AG20443 (cell line): Measurements from ENCODE around the gene IFI27L2.

Experiments
- DNase-seq: peaks from one replicate; pipeline ENCODE4 v3.0.0; 2012; ENCODE audit warnings: low spot score, mixed read lengths

The IFI27L2 gene

DNA sequence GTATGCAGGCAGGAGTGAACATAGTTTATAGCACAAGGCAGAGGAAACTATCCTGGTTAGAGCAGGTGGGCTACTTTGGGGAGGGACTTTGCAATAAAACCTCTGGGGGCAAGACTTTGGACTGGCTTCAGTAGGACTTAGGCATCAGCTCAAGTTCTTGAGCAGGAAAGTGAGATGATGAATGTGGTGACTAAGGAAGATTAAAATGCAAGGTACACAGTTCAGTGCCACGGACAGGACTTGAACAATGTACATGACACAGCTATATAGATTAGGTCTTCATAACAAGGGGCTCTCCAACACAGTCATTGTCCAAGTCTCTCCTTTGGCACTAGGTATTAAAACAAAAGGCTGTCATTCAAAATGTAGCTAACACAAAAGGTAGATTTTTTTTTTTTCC is 23.3 kb upstream of the IFI27L2 start:
- DNase-seq, result no peak

DNA sequence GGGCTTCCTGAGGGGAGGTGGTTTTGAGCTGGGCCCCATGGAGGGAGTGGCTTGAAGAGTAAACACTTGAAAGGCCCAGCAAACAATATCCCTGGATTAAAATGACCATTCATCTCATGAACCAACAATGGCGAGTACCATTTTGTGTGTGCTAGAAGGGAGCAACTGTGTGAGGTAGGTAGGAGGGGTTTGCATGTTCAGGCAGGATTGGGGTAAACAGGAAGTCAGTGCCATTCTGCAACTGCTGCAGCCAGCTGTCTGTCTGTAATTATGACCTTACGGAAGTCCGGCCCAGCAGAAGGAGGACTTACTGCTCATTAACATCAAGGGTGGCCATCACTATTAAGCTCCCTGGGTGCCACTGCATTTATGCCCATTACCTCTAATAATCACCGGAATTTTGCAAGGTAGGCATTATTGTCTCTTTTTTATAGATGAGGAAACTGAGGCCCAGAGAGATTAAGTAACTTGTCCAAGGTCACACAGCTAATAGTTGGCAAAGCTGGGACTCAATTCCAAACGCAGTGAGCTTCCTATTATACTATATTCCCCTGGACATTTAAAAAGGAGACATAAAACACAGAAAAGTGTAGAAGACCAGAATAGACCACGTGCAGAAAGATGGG is 16.6 kb upstream of the IFI27L2 start:
- DNase-seq, result no peak

DNA sequence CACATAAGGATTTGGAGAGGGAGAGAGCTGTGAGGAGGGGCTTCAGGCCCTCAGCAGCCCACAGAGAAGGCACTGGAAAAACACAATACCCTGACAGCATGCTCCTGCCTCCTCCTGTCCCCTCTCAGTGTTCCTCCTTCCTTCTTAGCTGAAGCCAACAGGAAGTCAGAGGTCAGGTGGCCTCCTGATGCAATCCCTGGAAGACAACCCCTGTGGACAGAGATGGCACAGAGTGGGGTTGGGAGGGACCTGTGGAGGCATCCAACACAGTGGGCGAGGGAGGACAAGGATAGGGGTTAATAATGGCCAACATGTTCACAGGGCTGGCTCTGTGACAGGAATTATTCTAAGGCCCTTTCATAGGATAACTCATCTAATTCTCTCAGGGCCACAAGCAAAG is 15.4 kb upstream of the IFI27L2 start:
- DNase-seq, result no peak

DNA sequence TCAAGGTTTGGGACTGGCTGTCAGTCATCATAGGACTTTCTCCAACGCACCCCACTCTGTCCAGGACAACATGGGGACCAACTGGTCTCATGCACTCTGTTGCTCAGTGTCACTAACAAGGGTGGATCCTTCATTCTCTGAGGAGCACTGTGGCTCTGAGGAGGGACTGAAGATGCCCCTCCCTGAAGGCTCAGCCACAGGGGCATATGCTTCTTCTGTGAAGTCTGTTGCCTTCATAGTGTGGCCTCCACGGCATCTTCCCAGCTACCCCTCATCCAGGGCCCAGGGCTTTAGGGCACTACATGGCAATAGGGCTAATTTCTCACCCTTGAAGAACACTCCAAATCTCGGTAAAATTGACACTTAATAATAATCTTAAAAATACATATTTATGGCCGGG is 14.3 kb upstream of the IFI27L2 start:
- DNase-seq, result no peak

DNA sequence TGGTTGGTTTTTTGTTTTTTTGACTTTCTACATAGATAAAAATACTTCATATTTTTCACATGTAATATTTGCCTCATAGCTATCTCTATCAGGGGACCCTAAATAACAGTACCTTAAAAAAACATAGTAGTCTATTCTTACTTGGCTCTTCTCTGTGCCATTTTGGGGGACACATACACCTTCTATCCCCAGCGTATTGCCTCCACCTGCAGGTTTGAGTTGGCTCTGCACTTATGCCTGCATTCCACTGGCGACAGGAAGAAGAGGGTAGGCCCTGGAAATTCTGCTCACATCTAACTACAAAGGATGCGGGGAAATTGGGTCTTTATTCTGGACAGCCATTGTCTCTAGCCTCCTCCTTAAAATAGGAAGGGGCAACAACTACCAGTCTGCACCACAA is 13.8 kb upstream of the IFI27L2 start:
- no peak for DNase-seq

DNA sequence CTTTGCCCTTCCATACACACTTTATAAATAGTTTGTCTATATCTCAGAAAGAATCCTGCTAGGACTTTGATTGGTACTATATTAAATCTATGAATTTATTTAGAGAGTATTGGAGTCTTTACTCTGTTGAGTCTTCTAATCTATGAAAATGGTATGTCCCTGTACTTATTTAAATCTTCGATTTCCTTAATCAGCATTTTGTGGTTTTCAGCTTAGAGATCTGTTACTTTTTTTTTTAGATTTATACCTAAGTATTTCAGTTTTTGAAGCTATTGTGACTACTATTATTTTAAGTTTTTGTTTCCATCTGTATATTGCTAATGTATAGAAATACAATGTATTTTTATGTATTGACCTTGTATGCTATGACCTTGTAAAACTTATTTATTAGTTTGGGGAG is 13.4 kb upstream of the IFI27L2 start:
- DNase-seq, result no peak

DNA sequence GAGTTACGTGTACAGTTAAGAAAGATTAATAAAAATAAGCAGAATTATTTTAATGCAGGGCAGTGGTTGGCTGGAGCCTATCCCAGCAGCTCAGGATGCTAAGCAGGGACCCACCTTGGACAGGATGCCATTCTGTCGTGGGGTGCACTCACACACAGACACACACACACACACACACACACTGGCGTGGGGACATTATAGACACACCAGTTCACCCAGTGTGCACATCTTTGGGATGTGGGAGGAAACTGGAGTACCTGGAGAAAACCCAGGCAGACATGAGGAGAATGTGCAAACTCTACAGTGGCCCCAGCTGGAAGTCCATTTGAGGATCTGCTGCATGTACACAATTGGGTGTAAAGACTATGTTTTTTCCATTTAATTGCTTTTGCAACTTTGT is 12.8 kb upstream of the IFI27L2 start:
- no peak for DNase-seq

DNA sequence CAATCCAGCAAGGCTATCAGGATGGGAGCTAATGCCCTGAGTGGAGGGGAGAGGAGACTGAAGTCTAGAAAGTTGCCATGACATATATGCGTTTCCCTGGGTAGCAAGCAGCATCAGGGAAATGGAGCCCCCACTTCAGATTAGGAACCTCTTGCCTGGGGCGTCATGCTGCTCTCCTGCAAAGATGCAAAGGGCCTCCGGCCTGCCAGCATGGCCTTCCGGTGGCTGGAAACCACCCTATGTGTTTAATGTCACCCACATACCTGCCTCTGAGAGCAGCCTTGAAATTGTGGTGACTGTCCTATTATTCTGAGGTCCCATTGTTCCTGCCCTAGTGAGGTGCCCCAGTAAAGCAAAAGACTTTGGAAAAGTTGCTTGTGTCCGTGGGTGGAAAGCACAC is 10.0 kb upstream of the IFI27L2 start:
- no peak for DNase-seq

DNA sequence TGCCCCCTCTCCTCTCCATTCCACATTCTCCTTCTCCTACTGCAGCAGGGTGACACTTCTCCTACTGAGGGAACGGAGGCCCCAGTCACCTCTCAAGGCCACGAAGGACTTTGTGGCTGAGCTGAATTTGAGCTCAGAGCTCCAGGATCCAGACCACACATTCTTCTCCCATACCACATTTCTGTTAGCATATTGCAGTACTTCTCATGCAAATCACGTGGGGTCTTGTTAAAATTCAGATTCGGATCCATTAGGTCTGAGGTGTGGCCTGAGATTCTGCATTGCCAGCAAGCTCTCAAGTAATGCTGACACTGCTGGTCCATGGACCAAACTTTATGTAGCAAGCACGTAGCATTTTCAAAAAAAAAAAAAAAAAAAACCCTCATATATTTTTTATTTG is 9.6 kb upstream of the IFI27L2 start:
- no peak for DNase-seq

DNA sequence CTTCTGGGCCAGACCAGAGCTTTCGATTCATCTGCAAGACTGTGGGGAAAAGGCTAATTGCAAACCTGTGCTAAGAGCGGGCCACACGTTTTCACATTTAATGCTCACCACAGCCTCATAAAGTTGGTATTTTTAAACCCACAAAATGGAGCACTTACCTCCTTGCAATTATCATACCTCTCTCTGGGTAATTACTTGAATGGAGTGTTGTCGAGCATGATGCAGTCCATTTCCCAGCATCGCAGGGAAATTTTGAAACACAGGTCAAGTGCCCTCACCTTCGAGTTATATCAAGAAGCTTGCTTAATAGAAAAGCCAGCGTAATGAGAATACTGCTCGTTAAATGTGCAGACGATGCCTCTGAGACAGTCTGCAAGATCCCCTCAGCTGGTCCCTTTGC is 8.8 kb upstream of the IFI27L2 start:
- DNase-seq, result no peak

DNA sequence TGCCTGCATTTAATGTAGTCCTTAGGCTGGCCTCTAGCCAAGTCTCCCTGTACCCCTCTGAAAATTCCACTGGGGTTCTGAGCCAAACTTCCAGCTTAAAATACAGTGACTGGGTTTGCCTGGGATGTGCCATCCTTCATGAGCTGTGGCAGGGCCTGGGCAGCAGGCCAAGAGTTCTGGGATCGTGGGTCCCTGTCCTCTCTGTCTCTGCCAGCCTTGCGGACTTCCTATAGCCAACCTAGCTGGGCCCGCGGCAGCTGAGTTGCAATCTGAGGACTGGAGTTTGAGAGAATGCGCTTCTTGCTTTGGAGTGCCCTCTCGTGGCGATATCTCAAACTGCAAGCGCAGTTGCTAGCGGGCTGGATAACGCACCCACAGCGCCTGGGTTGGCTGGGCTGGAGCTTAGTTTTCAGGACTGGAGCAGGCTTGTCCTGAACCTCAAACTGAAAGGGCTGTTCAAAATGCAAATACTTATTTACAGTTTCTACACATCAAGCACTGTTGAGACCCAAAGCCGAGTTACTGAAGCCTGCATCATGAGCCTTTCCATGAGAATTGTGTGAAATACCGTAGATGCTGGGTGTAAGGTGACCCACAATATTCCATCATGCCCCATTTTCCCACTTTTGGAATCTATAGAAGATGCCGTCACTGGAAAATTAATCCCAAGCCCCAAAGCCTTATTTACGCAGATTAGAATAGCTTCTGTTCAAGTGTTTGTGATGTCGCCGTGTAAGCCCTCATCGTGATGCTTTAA is 7.3 kb upstream of the IFI27L2 start:
- peak; percentile 89 for DNase-seq

DNA sequence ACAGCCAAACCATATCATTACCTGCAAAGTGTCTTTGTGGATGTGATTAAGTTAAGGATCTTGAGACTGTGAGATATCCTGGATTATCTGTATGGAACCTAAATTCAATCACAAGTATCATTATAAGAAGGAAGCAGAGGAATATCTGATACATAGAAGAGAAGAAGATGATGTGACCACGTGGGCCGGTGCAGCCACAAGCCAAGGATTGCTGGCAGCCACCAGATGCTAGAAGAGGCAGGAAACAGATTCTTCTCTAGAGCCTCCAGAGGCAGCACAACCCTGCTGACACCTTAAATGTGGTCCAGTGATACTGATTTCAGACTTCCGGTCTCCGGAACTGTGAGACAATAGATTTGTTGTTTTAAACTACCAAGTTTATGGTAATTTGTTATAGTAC is 6.1 kb upstream of the IFI27L2 start:
- no peak for DNase-seq

DNA sequence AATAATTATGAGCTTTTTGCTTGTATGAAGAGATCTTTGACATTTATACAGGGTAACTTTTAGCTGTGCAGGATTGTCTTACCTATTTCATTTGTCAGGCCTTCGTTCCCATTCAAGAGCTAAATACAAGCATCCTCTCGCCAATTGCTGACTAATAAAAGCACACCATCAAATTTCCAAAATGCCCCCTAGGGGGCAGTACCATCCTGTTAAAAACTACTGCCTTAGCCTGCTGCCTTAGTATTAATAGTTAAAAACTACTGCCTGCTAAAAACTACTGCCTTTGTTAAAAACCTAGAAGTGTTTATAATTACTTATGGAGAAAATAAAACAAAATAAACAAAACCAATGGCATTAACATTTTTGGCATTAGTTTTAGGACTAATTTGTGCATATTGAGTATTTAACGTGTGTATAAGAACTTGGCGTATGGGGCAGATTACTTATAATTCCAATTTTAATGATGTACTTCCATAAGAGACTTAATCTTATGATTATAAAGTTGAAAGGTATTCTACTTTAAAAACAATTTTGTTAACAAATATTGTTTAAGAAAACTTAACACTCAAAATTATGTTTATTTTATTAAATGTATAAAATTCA is 3.0 kb upstream of the IFI27L2 start:
- DNase-seq, result peak; percentile 61

DNA sequence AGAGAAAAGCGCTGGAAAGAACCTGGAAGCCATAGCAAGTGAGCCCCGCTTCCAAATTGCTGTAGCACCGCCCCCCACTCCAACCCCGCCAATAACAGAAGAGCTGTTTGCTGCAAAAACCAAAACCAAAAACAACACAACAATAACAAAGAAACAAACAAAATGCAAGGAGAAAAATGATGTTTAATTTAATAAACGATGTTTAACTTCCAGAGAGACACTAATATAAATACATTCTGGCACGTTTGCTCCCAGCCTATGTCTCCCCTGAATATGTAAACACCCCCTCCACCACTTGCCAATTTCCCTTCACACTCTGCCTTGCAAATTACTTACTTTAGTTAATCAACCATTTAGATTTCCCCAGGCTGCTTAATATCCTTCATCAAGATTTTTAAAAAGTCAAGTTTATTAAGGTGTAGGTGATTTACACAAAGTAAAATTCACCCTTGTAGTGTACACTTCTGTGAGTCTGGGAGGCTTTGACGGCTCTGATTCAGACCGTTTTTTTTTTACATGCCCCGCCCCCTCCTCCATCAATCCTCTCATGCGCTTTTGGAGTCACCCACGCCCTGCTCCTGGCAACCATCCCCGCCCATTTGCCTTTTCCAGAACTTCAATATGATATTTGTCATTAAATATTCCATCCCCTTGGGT is 482 bp upstream of the IFI27L2 start:
- DNase-seq, result peak; percentile 67

DNA sequence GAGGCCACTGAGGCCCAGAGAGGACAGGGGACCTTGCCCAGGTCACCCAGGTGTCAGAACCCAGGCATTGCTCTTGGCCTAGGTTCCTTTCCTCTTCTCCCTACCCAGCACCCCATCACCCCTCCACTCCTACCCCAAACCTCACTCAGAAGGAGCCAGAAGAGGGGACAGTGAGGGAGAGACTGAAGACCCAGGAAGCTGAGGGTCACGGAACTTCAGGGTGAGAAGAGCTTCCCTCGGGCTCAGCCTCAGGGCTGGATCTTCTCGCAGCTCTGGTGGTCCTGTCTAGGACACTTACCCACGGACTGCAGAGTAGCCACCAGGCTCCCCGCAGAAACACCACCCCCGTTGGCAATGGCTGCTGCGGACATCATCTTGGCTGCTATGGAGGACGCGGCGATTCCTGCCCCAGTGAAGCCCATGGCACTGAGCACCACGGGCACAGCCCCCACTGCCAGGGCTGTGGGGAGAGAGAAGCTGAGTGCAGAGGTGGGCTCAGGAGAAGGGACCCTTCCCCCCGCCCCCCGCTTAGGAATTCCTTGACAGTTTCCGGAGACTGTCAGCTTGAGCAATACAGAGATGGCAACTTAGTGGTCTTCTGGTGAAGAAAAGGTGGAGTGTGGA is 1.1 kb downstream of the IFI27L2 start:
- no peak for DNase-seq

DNA sequence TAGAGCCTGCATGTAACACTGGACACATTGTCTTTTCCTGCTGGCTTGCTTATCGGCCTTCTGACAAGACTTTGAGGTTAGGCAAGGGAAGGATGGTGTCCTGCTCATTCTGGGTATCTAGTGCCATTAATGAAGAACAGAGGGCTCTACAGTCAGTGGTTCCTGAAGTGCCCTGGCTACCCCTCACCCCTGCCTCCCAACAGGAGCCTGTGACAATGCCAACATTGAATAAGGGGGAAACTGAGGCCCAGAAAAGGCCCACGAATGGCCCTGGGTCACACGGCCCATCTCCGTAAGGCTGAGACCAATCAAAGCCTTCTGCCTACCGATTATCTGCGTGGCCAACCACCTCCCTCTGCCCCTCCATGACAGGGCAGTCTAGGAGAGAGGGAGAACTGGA is 2.1 kb downstream of the IFI27L2 start:
- no peak for DNase-seq

DNA sequence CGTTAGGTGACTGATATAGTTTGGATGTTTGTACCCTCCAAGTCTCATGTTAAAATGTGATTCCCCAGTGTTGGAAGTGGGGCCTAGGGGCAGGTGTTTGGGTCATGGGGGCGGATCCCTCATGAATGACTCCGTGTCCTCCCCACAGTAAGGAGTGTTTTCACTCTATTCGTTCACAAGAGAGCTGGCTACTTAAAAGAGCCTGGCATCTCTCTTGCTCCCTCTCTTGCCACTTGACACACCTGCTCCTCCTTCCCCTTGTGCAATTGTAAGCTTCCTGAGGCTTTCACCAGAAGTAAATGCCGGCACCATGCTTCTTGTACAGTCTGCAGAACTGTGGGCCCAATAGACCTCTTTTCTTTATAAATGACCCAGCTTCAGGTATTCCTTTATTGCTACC is 2.6 kb downstream of the IFI27L2 start:
- DNase-seq, result no peak

DNA sequence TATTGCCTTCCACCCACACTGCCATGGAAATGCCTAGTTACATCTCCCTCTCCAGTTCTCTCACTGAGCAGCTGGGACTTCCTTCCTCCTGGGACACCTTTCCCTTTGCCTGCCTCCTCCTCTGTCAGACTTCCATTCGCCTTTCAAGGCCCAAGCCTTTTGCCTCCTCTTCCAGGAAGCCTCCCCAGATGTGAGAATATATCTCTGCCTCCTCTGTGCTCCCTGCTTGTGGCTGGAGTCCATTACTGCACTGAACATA is 3.1 kb downstream of the IFI27L2 start:
- no peak for DNase-seq

DNA sequence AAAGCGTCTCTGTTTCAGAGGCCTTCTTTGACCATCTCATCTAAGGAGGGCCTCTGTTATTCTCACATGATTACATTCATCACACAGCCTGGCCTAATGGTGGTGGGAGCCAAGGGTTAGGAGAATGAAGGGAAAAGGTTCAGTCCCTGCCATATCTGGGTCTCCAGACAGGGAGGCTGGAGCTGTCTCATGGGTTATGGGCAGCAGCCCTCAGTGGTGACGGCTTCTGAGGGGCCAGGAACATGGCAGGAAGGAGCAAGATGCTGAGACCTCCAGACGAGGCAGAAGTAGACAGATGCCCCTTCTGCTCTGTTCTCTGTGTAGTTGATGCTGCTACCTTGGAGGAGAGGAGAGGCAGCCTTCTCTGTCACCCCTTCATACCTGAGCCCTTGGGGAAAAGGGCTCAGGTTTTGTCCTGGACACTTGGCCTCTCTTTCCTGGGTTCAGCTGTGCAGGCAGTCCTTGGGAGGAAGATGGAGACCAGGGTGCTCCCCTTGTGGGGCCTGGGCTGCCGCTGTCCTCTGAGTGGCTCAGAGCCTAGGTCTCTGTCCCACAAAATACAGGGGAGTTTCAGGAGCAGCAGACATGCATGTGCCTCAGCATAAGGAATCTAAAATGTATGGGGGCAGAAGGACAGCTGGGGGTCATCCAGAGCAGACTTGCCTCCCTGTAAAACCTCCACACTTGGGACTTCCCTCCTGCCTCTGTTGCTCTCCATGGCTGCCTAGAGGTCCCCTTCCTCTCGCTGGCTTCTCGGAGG is 3.6 kb downstream of the IFI27L2 start:
- DNase-seq, result no peak

DNA sequence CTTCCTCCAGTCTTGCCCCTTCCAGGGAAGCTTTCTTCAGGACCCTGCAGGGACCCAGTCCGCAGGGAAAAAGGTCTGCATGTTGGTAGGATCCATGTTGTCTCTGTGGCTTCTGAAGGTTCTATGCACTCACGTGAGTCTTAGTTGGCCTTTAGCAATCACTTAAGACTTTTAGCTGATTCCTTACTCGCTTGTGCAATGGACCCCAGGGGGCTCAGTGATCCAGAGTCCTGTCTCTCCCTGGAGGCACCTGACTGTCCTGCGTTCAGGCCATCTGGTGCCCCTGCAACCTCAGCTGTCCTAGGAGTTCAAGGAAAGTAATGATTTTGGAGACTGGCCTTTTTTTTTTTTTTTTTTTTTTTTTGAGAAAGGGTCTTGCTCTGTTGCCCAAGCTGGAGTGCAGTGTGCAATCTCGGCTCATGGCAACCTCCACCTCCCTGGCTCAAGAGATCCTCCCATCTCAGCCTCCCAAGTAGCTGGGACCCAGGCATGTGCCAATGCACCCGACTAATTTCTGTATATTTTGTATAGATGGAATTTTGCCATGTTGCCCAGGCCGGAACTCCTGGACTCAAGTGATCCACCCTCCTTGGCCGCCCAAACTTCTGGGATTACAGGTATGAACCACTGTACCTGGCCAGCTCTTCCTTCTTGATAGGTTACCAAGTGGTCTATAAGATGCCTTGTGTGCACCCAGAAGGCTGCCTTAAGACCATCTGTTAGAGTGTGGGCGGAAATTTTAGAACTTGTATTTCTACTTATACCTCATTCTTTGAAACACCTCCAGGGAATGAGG is 4.6 kb downstream of the IFI27L2 start:
- DNase-seq, result no peak

DNA sequence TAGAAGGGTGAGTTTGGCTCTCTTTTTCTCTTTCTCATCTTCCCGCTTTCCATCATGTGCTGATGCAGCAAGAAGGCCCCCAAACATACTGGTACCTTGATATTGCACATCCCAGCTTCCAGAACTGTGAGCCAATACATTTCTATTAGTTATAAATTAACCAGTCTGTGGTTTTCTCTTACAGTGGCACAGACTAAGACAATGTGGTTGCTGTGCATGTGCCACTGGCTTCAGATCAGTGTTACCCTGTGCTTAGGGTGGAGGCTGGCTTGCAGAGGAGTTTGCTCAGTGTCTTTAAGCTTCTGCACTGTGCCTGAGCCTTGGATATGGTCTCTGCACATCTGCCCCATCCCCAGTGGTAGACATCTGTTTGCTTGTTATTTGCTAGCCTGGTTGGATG is 5.5 kb downstream of the IFI27L2 start:
- no peak for DNase-seq
